Colonic mucosa (tissue), 4 donors: ENCODE results near the gene SIM1. TPM values are rescaled to one million over a fixed set of nuclear protein-coding genes. Genes with fewer than 3 reads are reported as not detected.

Experiments
- DNase-seq: peaks from one replicate; pipeline ENCODE4 v3.0.0-alpha.2; 2020
- H3K27ac ChIP-seq: fragments of 200-600 bp; one replicate; pipeline ENCODE4 v1.8.0; 2021
- H3K27me3 ChIP-seq: fragments of 200-600 bp; one replicate; pipeline ENCODE4 v1.8.0; 2021
- H3K36me3 ChIP-seq: fragments of 200-600 bp; one replicate; pipeline ENCODE4 v1.8.0; 2021
- H3K4me1 ChIP-seq: fragments of 200-600 bp; one replicate; pipeline ENCODE4 v1.8.0; 2021; ENCODE audit warnings: mild to moderate bottlenecking
- H3K4me3 ChIP-seq: fragments of 200-600 bp; one replicate; pipeline ENCODE4 v1.8.0; 2021
- H3K9ac ChIP-seq, 2 donors: one replicate each; pipeline ENCODE4 v1.7.0; 2013; ENCODE audit warnings: control low read depth in 2 of 2, low read depth in 2 of 2, low read length in 2 of 2
- H3K9me3 ChIP-seq: fragments of 200-600 bp; one replicate; pipeline ENCODE4 v1.8.0; 2021
- intact Hi-C: fragments of 100-400 bp; cut with DNase I; formaldehyde crosslinking; loops from one replicate; pipeline ENCODE4 v1.14.1; 2022
- total RNA-seq, 2 donors: library from RNA; stranded (reverse); fragmentation: NEBNext Ultra II Directional in 1 of 2; extraction: Animal tissue kit (Norgen Biotek cat#: 25700) in 1 of 2; gene quantifications; one replicate each; pipeline ENCODE4 v1.2.1, GENCODE V29; 2021
- TF ChIP-seq, protein P1 (sequence below): fragments of 200-600 bp; IDR thresholded peaks from one replicate; pipeline ENCODE4 v1.8.0; 2022; ENCODE audit warnings: antibody characterized with exemption, mild to moderate bottlenecking
- donor health status: healthy.
- donor health status: DM: no; HTN: no; CAD: no.
- donor health status: DM: no; HTN: no; CAD: no.

SIM1 gene
- total RNA-seq, 2 donors from 2014 or later, result 0.16 TPM; not detected in 1

DNA sequence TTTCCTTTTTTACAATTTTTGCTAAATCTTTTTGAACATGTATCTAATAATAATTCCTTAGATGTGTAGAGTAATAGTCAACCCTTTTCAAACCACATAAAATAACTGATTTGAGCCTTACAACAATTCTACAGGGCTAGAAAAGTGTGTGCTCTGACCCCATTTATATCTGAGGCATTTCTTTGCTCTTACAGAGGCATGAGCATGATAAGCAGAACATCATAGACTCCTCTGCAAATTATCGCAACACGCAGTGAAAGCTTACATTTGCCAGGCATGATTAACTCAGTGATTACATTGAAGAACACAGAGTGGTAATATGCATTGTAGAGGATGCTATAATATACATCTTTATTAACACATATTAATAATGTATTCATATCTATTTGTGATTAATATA, 120.4 kb downstream of the SIM1 start:
- no peaks in the 10 kb centered on the region for H3K4me1 ChIP-seq
- no peaks in the 10 kb centered on the region for H3K27me3 ChIP-seq
- no peak overlapping the region for H3K9ac ChIP-seq
- DNase-seq, result no peak
- TF ChIP-seq, protein P1, sequence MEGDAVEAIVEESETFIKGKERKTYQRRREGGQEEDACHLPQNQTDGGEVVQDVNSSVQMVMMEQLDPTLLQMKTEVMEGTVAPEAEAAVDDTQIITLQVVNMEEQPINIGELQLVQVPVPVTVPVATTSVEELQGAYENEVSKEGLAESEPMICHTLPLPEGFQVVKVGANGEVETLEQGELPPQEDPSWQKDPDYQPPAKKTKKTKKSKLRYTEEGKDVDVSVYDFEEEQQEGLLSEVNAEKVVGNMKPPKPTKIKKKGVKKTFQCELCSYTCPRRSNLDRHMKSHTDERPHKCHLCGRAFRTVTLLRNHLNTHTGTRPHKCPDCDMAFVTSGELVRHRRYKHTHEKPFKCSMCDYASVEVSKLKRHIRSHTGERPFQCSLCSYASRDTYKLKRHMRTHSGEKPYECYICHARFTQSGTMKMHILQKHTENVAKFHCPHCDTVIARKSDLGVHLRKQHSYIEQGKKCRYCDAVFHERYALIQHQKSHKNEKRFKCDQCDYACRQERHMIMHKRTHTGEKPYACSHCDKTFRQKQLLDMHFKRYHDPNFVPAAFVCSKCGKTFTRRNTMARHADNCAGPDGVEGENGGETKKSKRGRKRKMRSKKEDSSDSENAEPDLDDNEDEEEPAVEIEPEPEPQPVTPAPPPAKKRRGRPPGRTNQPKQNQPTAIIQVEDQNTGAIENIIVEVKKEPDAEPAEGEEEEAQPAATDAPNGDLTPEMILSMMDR, result no peak
- no peak overlapping the region for H3K27ac ChIP-seq
- H3K4me3 ChIP-seq, result no peak overlapping the region
- intact Hi-C loops, result no loop called here
- no peaks in the 10 kb centered on the region for H3K9me3 ChIP-seq
- H3K36me3 ChIP-seq, result no peaks in the 10 kb centered on the region

DNA sequence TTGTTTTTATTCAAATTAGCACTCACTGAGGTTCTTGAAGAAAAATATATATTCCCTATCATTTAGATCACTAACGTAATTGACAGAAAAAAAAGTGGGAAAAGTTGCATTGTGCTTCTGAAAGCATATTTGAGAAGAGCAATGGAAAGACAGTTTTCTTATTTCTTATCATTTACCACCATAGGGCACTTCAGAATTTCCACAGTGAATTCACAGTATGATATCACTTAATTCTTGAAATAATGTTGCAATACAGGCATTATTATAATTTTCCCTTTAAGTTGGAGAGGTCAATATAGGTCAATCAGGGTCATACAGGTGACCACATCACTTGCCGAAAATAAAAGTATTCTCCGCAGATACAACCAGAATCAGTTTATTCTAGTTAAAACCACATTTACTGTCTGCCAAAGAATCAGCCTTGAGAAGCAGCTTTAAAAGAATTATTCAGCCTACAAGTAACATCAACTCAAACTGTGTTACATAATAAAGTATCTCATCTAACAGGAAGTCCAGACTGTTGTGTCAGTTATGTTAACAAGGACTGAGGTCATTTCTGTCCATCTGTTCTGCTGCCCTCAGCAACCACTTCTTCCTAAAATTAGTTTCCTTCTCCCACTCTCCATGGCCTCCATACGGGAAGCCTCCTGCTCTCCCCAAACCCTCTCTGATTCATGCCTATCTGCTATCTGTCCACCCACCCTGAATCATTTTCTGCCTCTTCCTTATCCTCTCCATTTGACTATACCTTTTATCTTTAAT, 121.2 kb downstream of the SIM1 start:
- intact Hi-C loops, result no loop called here
- H3K4me3 ChIP-seq, result no peak overlapping the region
- TF ChIP-seq, protein P1, result no peak
- H3K27ac ChIP-seq, result no peak overlapping the region
- no peaks in the 10 kb centered on the region for H3K4me1 ChIP-seq
- DNase-seq, result no peak
- no peaks in the 10 kb centered on the region for H3K9me3 ChIP-seq
- H3K36me3 ChIP-seq, result no peaks in the 10 kb centered on the region
- H3K27me3 ChIP-seq, result no peaks in the 10 kb centered on the region
- no peak overlapping the region for H3K9ac ChIP-seq

DNA sequence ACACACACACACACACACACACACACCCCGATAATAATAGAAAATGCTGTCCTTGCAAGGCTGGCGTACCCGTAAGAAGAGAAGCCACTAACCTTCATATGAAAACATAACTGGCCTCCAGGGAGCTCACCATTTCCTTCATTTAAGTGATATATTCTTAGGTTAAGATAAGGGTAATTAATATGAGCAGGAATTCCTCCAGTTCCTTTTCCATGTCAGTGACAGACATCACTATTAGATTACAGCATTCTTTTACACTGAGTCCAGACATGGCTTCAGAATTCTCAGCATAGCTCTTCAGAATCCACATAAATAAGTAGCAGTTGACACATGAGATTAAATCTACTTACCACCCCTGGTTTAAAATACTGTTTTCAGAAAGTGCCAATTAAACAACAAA, 121.9 kb downstream of the SIM1 start:
- H3K36me3 ChIP-seq, result no peaks in the 10 kb centered on the region
- intact Hi-C loops, result no loop called here
- TF ChIP-seq, protein P1, result no peak

DNA sequence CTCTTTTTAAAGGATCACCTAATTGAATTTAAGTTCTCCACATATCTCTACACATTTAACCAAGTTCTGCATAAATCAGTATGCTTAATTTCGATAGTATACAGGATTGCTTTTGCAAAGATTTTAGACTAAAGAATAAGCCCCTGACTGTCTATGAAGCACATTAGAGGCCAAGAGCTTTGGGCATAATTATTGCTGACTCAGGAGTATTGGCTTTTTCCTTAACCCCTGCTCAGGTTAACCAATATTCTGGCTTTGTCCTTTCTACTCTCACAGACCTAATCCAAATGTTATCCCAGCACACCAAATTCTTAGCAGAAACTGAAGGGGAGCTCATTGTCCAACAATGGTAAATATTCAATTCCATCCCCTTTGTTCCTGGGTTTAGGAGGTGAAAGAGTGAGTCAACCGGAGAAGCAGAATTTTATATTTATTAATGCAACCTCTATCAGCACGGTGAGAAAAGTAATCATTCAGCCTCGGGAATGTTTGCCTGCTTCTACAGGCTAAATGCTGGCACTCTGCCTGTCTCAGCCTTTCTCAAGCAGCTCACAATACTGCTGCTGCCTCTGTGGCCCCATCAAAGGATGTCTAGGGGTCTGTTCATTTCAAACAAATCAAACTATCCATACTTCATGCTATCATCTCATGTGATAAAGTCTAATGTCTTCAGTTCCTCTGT, 125.0 kb downstream of the SIM1 start:
- H3K9me3 ChIP-seq, result no peaks in the 10 kb centered on the region
- DNase-seq, result no peak
- no peak overlapping the region for H3K27ac ChIP-seq

More for the DNA sequence above, 121.9 kb downstream of the SIM1 start:
- no peak overlapping the region for H3K4me3 ChIP-seq
- DNase-seq, result no peak
- H3K27ac ChIP-seq, result no peak overlapping the region
- no peak overlapping the region for H3K9ac ChIP-seq
- H3K27me3 ChIP-seq, result no peaks in the 10 kb centered on the region
- H3K9me3 ChIP-seq, result no peaks in the 10 kb centered on the region
- H3K4me1 ChIP-seq, result no peaks in the 10 kb centered on the region

DNA sequence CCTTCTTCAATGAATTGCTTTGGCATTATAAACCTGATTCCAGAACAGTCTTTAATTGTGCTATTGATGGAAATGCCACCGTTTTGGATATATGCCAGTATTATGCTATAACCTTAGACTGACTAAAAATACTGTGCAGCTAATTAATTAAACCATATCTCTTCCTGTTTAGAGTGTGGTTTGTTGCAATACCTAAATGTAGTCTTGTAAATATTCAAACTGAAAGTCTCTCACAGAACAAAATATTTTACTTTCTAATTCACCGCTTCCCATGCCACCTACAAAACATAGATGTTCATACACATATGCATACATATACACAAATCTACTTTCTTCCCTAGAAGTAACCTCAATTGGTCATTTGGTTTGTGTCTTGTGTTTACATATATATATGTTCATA, 126.6 kb downstream of the SIM1 start:
- Histone ChIP-seq H3K4me1 (no peaks in the 10 kb centered on the region), H3K4me3 (no peak overlapping the region), H3K27ac (no peak overlapping the region), H3K27me3 (no peaks in the 10 kb centered on the region), H3K36me3 (no peaks in the 10 kb centered on the region), H3K9me3 (no peaks in the 10 kb centered on the region), H3K9ac (no peak overlapping the region)
- intact Hi-C loops, result no loop called here
- DNase-seq, result no peak
- TF ChIP-seq, protein P1, result no peak

More for the DNA sequence above, 125.0 kb downstream of the SIM1 start:
- TF ChIP-seq, protein P1, result no peak
- no peak overlapping the region for H3K4me3 ChIP-seq
- no peak overlapping the region for H3K9ac ChIP-seq
- H3K36me3 ChIP-seq, result no peaks in the 10 kb centered on the region
- intact Hi-C loops, result no loop called here
- no peaks in the 10 kb centered on the region for H3K27me3 ChIP-seq
- no peaks in the 10 kb centered on the region for H3K4me1 ChIP-seq
